Hepatic stellate cell (primary cell): ENCODE measurements around the gene HMX1.

Source experiments
- DNase-seq: peaks from one replicate; pipeline ENCODE4 v3.0.0; 2011; ENCODE audit warnings: low spot score

Gene HMX1

DNA sequence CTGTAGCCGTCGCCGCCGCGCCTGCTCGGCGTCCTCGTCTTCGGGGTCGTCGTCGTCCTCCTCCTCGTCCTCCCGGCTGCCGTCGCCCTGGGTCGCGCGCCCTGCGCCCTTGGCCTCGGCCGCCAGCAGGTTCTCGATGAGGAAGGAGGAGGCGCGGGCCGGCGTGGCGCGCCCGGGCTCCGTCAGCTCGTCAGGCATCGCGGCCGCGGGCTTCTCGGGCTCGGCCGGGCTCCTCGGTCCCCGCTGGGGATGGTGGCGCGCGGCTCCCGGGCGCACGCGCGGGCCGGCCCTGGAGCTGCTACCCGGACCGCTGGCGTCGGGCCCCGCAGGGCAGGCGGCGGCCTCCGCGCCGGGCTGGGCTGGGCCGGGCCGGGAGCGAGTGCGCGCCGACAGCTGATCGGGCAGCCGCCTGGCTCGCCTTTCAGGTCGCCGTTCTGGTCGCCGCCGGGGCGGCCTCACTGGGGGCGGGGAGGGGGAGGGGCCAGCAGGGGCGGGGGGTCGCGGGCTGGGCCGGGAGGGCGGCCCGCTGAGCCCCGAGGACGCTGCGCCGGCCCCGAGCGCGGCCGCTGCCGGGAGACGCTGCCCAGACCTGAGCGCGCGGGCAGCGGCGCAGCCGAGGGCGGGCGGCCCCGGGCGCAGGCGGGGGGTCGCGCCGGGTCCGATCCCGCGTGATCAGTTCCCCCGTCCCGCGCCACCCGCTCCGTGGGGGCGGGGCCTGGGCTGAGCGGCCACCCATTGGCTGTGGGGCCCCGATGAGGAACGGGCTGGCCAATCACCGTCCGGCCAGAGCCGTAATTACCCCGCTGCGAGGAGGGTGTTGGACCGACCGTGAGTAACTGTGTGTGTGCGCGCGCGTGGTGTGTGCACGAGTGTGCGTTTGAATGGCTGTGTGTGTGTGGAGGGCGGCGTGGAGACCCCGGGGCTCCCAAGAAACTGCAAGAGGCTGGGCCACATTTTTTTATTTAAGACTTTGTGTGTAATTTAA is at the start of gene HMX1:
Gene HMX1 (minus strand): TSS at position 423 of the 985 bp plus-strand sequence. CDS start 225 bp downstream, at position 198.
- no peak for DNase-seq

DNA sequence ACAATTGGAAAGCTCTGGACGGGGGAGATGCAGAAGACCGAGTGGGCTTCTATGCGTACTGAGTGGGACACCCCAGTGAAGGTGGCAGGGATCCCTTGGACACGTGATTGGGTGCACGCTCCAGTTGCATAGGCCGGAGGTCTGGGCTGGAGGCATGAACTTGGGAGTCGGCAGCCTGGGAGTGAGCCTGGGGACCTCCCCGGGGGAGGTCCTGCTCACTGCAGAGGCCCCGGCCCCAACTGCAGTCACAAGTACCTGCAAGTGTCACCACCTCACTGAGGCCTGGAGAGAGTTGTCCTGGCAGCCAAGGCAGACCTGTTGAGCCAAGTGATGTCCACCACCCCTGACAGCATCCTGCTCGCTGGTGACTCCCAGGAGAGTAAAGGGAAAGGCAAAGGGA is 49.3 kb upstream of the HMX1 start:
- DNase-seq = no peak

DNA sequence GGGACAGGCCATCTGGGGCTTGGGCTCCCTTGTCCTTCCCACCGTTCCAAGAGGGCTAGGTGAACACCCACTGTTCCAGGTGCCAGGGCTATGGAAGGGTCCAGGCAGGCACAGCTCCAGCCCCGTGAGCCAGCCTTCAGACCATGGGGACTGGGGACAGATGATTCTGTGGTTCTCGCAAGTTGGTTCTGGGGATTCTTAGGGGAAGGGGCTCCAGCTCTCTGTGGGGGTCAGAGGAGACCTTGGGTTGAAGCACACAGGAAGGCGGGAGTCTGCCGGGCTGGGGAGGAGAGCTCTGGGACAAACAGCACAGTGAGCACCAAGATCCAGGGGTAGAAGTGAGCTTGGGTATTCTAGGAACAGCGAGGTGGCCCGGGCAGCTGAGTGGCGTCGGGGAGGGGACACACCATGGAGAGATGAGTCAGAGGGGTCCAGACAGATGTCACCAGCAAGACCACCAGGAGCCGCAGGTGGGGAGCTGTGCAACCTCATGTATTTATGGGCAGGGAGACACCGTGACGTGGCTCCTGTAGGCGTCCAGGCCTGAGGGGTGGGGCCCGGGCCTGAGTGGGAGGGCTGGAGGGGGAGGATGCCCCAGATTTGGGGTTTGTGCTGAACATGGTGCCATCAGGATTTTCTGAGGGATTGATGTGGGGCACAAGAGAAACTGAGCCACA is 48.8 kb upstream of the HMX1 start:
- DNase-seq = peak; percentile 0

DNA sequence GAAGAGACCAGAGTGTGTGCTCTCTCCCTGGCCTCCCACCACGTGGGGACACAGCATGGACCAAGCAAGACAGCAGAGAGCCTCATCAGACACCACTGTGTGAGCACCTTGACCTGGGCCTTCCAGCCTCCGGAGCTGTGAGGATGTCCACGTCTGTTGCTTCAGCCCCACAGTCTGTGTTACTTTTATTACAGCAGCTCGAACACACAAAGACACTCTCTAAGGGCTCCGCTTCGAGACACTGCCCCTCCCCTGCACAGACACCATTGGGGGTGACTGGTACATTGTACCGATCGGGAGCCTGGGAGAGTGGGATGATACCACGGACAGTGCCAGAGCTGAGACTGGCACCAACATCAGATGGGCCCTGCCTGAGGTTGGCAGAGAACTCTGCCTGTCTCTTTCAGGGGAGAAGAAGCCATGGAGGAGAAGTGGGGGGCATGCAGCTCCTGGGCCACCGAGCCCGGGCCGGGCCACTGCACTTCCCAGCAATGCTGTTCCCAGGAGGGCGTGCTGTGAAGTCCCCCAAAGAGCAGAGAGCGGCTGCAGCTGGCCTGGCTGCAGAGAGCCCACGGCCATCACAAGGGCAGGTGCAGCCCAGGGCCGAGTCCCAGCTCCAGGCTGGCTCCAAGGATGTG is 48.1 kb upstream of the HMX1 start:
- peak; percentile 2 for DNase-seq

DNA sequence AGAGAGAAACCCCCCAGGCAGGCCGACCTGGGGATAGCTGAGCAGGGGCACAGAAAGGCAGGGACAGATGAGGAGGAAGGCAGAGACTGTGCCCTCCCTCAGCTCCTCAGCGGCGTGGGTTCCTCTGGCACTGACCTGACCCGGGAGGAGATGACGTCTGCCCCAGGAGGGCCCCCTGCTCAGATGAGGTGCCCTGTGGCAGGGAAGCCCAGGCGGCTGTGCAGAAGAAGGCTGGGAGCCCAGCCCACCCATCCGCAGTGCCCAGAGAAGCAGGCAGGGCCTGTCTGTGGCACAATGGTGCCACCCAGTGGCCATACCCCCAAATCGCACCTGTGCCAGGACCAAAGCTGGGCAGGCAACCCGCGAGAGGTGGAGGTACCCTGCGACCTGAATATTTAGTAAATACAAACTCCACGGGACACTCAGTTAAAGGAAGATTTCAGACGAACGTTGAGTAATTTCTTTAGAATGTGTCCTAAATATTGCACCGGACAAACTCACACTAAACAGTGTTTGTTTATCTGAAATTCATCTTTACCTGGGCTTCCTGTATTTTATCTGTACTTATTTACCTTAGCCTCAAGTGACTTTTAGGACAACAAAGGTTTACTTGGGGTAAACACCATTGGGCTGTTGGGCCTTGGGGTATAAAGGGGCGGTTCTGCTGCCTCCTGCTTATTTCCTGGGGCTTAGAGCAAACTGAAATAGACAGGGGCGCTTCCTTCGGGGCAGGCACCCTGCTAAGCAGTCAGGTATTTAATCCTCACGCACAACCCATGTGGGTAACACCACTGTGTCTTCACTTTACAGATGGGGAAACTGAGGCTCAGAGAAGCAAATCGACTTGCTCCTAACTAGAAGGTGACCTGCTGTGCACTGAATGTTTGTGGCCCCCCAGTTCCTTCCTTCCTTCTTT is 46.5 kb upstream of the HMX1 start:
- DNase-seq = peak; percentile 74

DNA sequence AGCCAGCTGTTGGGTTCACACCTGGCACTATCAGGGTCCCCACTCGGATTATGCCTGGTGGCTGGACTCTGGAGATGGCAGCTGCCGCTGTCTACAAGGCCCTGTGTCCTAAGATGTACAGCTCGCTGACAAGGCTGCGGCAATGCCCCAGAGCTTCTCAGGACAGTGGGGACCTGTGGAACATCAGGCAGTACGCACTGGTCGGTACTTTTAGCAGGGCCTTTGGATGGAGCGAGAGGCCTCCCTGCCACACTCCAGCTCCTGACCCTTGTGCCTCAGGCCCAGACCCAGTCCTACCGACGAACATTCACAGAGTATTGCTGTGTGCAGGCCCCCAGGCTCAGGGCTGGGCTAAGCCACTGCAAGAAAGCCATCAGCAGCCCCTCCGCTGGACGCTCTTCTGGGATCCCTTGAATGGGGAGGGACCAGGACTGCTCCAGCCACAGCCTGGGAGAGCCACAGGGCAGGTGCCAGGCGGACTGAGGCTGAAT is 45.7 kb upstream of the HMX1 start:
- DNase-seq = peak; percentile 4

DNA sequence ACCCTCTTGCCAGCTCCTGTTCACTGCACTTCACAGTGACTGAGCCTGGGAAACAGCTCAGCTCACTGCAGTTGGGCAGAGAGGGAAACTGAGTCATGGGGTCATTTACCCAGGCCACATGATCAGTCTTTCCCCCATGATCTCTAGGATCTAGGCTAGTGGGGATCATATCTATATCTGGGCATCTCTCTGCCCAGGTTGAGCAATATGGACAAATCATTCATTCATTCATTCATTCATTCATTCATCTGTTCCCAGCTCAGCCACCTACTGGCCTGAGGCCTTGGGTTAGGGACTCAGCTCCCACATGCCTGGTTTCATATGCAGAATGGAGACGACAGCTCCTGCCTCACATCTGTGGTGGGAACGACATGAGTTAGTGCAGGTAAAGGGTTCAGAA is 45.3 kb upstream of the HMX1 start:
- DNase-seq = peak; percentile 1

DNA sequence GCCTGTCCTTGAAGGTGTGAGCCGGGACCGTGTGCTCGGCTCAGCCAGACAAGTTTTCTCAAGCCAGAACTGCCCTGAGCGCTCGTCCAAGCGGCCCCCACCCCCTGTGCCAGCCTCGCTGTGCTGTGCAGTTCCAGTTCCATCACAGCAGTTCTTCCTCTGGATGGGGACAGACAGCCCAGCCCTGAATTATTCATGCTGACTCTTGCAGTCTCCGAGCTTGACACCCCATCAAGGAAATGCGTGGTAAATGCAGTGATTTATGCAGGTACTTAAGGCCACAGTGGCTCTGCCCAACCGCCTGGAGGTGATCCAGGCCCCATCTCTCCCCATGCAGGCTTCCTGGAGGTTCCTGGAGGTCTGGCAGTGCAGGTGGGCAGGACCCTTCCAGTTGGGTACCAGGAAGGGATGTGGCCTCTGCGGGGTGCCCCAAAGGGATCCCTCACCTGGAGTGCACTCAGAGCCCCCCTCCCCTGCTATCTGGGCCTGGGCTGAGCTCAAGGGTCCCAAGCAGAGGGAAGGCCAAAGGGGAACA is 44.8 kb upstream of the HMX1 start:
- DNase-seq = peak; percentile 7

DNA sequence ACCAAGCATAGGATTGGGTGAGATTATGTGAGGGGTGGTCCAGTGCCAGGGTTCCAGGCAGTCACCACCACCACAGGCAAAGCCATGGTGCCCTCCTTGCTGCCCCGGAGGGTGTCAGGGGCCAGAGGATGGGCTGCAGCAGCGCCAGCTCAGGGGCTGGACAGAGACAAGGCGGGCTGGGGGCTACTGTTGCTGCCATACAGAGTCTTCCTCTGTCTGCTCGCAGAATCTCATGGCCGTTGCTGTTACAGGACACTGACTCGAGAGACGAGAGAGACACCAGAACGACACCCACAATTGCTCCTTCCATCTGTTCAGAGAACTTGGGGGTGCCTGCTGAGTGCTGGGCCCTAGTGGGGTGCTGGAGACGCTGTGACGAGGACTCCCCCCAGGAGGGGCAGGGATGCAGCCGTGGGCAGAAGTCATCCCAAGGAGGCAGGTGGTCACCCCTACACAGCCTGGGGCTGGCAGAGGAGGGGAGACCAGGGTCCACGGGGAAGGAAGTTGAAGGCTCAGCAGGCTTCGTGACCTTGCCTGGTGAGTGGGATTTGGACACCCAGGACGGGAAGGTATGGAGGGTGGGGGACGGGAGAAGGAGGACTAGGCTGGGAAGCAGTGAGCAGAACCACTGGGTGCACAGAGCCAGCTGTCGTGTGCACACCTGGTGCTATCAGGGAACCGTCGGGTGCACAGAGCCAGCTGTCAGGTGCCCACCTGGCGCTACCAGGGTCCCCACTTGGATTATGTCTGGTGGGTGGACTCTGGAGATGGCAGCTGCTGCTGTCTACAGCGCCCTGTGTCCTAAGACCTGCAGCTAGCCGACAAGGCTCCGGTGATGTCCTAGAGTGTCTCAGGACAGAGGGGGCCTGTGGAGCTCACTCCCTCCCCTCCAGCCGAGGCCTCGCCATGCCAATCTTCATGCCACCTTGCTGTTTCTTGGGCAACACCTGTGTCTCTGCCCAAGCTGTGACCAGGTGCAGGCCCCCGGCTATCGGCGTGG is 43.9 kb upstream of the HMX1 start:
- DNase-seq = peak; percentile 1

DNA sequence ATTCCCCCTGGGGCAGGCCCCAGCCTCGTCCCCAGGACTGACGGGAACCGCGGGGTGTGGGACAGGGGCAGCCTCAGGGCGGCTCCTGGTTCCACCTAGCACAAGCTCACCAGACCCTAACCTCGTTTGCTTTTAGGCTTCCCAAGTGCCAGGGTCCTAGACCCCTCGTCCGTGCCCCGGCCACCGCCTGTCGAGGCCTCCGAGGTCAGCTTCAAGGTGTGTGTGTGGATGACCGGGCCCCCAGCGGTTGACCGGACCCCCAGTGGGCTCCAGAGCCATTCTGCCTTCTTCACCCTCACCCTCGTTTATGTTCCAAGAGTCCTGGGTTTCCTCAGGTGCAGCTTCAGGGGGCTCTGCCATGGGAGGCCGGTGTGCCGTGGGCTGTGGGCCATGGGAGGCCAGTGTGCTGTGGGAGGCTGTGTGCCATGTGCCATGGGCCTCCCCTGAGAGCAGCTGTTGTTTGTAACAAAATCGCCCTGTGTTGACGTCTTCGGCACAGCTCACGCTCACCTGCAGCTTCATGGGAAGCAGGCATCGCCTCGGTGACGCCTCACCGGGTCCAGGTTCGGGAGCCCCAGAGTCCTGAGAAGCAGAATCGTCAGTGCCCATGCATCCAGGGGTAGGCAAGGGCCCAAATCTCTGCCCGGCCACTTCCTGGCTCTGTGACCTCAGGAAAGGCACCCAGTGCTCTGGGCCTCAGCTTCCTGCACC is 43.0 kb upstream of the HMX1 start:
- peak; percentile 1 for DNase-seq

DNA sequence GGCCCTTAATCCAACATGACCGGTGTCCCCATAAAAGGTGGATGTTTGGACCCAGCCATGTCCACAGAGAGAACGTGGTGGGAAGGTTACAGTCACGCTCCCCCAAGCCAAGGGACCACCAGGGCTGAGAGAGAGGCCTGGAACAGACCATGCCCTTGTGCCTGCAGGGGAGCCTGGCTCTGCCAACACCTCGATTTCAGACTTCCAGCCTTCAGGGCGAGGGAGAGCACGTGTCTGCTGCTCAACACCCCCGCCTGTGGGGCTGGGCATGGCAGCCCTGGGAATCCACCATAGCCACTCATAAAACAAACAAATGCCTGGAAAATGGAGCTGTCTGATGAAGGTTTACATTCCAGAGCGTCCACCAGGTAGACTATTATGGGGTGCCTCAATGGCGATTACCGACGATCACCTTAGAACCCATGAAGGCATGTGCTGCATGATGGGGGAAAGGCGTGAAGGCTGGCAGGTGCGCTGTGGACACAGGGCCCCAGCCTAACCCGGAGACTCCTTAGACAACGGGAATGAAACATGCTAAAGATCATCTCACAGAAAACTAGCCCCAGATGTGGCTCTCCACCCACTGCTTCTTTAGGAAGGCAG is 42.3 kb upstream of the HMX1 start:
- peak; percentile 1 for DNase-seq

DNA sequence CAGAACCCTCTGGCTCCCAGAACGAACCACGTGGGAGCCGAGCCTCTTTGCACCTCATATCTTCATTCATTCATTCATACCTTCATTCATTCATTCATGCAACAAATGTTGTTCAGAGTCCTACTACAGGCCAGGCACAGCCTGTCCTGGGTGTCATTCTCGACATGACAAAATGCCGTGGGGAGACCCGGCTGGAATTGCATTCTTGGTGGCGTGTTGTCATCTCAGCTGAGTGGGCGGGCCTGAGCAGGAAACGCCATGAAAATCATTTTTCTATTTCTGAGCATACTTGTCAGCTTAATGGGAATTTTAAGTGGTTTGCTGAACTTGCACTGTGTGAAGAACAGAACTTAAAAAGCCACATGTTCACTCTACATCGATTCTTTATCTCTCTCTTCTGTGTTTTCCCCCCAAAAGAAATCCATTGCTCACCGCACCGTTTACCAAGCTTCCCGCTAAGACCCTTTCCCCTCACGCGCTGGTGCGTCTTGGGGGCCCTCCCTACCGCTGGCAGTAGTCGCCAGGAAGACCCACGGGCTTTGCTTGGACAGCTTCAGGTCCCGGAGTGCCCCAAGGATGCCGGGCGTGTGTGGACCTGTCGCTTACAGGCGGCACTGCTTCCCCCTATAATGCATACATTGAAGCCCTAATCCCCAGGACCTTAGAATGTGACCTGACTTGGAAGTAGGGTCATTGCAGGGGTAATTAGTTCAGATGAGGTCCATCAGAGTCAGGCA is 41.6 kb upstream of the HMX1 start:
- peak; percentile 9 for DNase-seq

DNA sequence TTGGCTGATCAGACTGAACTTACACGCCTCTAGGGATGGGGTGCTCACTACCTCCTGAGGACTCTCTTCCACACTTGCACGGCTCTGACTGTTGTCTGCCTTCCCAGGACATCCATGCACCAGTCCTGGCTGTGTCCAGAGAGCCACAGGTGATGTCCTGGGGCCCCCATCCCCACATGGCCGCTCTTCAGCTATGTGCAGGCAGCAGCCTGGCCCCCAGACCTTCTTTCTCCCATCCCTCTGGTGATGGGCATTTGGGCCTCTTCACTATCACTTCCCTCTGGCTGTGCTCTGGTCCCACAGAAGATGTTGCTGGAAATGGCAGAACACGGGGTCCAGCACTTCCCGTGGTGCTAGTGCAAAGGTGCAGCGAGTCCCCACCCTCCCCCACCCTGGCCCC is 40.9 kb upstream of the HMX1 start:
- peak; percentile 4 for DNase-seq

DNA sequence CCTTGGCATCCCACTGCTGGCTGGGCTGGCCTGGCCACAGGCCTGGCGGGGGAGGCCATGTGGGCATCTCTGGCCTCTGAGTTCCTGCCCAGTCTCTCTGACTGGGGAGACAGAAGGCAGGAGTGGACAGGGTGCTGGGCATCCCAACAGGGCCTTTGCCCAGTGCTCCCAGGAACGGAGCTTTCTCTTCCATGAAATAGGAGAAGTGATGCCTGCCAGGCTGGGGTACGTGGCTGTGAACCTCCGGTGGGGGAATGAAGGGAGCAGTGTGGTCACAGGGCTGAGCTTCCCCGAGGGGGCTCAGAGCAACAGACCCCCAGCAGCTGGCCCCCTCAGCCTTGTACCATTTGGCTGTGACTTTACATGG is 40.4 kb upstream of the HMX1 start:
- no peak for DNase-seq

DNA sequence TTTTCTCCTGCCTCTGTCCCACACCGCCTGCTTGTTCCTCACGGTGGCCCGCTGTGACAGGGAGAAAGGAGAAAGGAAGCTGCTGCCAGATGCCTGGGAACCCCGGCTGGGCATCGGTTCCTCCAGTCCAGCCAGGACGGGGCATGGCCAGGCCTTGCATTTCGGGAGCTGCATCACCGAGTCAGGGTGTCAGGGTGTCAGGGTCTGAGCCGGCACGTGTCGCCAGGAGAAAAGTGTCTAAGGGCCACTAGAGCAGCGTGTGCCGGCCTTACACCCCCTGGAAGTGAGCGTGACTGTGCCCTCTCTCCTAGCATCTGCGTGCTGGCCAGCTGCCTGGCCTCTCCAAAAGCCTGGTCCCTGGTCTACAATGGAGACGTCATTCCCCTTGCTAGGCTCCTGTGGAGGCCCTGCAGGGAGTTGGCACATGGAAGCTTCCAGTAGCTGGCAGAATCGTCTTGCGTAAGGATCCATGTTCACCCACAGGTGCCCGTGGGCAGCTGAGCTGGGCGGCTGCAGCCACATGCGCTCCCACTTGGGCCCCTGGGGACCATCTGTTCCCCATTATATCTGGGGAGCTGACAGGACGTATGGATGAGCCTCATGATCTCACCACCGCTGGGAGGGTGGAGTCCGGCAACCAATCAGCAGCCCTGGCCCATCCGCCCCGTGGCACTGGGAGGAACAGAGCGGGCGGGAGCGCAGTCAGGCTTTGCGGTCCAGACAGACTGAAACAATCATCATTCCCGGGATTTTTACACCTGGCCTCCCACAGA is 39.9 kb upstream of the HMX1 start:
- DNase-seq = peak; percentile 9

DNA sequence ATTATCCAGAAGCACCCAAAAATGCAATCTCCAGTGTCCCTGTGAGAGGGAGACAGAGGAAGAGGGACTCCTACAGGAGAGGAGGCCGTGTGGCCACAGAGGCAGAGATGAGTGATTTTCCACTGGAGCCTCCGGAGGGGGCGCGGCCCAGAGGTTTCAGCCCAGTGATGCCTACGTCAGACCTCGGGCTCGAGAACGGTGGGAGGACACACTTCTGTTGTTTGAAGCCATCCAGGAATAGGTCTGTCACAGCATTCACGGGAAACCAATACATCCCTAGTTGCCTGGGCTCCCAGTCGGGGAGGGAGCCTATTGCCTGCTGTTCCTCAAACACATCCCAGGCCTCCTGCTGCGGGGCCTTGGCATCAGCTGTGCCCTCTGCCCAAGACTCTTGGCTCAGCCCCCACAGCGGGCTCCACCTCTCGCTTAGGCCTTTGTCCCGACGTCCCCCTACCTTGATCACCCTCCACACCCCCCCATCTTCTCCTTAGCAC is 39.2 kb upstream of the HMX1 start:
- DNase-seq = no peak
